HG02798 (cell line): ENCODE data around the gene DPPA2.
"Not testable (repeated sequence)": the region's sequence is repeated elsewhere in the genome, so short reads cannot be mapped to it uniquely, and the experiment has no call there.

ENCODE experiments used
- ATAC-seq: cut with Tn5 transposase; IDR thresholded peaks from one replicate; pipeline ENCODE4 v1.9.1; 2021; ENCODE audit warnings: mild to moderate bottlenecking; ENCODE audit not compliant: unreplicated experiment, poor library complexity

Gene DPPA2, protein sequence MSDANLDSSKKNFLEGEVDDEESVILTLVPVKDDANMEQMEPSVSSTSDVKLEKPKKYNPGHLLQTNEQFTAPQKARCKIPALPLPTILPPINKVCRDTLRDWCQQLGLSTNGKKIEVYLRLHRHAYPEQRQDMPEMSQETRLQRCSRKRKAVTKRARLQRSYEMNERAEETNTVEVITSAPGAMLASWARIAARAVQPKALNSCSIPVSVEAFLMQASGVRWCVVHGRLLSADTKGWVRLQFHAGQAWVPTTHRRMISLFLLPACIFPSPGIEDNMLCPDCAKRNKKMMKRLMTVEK

GRCh38 chr3:109316162-109316730 is at the start of gene DPPA2:
TSS of gene DPPA2 (minus strand) at chr3:109316517. CDS start at chr3:109314542, 1,975 bp downstream.
- no peak for ATAC-seq

DNA sequence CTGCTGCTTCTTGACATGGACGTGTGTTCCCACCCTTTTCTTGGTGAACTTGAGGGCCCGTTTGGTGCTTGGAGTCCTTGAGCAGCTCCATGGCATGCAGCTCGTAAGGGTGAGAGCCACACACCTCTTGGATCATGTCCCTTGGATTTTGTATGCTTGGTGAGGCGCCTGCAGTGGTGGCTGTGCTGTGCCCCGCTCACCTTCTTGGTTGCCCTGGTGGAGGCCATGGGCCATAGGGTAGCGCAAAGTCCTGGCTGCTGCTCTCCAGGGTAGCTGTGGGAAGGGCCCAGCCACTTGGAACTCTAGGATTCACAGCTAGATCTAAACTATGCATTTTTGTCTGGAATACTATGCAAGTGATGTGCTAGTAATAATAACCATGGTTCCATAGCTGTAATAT is 47.8 kb upstream of the DPPA2 start:
- ATAC-seq = no peak

DNA sequence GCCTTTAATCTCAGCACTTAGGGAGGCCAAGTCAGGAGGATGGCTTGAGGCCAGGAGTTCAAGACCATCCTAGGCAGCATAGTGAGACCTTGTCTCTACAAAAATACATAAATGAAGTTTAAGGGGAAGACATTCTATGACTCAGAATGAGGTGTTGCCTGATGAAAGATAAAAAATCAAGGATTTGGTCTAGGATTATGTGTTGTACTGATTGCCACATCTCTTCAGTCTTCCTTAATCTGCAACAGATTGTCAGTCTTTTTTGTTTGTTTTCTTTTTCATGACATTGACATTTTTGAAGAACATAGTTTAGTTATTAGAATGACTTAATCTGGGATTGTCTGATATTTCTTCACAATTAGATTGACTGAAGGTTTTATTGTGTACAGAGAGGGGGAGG is 47.3 kb upstream of the DPPA2 start:
- no peak for ATAC-seq

DNA sequence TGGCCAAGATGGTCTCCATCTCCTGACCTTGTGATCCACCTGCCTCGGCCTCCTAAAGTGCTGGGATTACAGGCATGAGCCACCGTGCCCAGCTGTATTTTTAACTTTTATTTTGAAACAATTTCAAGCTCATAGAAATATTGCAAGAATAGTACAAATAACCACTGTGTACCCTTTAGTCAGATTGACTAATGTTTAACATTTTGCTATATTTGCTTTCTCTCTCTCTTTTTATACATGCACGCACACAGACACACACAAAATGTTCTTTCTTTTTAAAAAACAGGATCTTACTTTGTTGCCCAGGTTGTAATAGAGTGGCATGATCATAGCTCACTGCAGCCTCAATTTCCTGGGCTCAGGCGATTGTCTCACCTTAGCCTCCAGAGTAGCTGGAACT is 46.5 kb upstream of the DPPA2 start:
- no peak for ATAC-seq

GRCh38 chr3:109358809-109359208 is 42.5 kb upstream of the DPPA2 start:
- ATAC-seq = not testable (repeated sequence)

- no peak for ATAC-seq
Observed at GRCh38 chr3:109356442-109357155, 40.3 kb upstream of the DPPA2 start.

- no peak for ATAC-seq
Observed at GRCh38 chr3:109355625-109356441, 39.5 kb upstream of the DPPA2 start.

DNA sequence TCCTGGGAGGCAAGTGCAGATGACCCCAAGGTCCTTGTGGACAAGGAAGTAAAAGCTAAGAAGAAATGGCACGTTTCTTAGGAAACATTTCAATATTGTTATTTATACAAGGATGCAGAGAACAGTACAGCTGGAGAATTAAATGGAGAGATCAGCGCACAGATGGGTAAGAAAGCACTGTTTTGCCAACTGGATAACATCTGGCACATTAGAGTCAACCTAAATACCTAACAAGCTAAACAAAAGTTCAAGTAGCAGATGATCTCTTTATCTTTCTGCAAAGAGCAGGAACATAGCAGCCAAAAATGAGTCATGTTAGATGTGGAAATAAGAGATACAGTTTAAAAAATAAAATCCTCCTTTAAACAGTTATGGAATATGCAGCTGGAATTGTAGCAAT is 36.7 kb upstream of the DPPA2 start:
- ATAC-seq = no peak

DNA sequence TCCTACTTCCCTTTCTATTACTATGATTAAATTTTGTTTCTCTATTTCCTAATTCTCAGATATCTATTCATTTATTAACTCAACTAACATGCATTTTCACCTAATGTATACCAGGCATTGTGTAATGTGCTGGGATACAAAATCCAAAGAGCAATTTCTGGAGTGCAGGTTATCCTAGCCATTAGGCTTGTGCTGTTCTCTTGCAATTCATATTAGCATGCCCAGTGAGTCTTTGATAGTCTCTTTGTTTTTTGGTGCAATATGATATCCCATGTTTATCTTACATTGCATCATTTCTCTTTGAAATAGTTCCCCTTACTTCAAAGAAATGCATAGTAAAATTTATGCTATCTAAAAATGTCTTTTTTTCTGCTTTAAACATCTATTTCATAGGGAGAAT is 34.9 kb upstream of the DPPA2 start:
- ATAC-seq = no peak

- no peak for ATAC-seq
Observed at GRCh38 chr3:109346770-109347295, 30.5 kb upstream of the DPPA2 start.

- no peak for ATAC-seq
Observed at GRCh38 chr3:109346099-109346498, 29.8 kb upstream of the DPPA2 start.

GRCh38 chr3:109339714-109340648 is 23.7 kb upstream of the DPPA2 start:
- no peak for ATAC-seq

- ATAC-seq = no peak
Observed at GRCh38 chr3:109339197-109339596, 22.9 kb upstream of the DPPA2 start.

DNA sequence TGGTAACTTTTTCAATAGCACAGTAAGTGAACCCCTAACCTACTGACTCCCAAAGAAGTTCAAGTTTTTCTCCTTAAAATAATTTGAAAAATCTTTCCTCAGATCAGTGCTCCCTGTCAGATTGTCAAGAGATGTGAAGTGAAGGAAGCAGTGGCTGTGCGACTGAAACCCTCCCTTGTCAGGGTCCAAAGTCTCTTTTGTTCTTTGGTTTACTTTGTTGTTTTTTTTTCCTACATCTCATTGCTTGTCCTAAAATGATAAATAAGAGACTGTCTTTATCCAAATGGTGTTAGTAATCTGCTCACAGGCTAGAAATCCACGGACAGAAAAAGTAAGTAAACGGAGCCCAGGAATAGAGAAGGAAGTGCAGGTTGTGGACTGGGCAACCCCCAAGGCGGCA is 22.0 kb upstream of the DPPA2 start:
- ATAC-seq = no peak

DNA sequence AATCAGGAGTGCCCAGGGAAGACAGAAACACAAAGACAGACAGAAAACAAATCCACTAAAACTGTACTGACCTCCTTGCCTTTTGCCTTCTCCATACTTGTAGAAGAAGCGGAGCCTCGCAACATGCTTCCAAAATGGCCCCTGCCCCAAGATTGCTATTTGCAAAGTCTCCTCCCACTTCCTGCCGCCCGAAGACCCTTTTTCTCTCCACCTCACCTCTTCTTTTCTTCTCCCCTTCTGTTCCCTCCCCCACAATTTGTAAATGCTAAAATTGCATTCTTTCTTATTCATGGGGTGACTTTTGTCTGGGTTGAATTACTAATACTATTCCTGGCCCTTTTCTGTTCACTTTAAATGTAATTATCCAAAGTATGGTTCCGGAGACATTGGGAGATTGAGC is 21.1 kb upstream of the DPPA2 start, which contains the start of gene DPPA4:
Gene DPPA4, minus strand, starts transcription at position 154 of the 400 bp plus-strand sequence. Its CDS starts 29 bp downstream, at position 125.
- ATAC-seq = no peak

GRCh38 chr3:109336291-109336861 is 20.1 kb upstream of the DPPA2 start:
- no peak for ATAC-seq

DNA sequence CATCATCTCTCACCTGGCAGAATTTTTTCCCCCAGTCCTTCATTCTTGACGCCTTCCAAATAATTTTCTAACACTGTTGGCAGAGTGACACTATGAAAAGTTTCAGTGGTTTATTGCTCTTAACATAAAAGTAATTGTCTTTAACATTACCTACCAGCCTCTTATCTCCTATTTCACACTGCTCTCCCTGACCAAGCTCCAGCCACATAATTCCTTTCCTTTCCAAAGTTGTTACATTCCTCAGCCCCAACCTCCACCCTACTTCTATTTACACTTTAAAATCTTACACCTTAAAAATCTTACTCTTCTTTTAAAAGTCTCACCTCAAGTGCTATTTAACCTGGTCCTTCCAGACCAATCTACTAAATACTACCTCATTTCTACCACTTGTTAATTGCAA is 18.3 kb upstream of the DPPA2 start:
- ATAC-seq = no peak

DNA sequence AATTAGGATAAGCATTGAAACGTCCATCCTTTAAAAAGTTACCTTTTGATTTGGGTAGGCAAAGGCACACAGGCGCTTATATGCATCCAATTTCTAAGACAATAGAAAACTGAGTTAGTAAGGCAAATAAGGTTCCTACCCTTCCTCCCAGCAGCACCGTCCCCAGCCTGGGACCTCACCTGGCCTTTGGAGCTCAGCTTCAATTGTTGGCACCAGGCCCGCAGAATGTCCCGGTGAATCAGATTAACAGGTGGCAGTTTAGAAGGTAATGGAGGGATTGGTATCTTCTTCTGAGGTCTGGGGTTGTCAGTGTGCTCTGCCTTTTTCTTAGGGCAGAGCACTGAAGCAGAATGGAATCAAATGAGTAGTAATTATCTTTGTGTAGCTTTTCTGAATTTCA is 15.4 kb upstream of the DPPA2 start:
- ATAC-seq = no peak

DNA sequence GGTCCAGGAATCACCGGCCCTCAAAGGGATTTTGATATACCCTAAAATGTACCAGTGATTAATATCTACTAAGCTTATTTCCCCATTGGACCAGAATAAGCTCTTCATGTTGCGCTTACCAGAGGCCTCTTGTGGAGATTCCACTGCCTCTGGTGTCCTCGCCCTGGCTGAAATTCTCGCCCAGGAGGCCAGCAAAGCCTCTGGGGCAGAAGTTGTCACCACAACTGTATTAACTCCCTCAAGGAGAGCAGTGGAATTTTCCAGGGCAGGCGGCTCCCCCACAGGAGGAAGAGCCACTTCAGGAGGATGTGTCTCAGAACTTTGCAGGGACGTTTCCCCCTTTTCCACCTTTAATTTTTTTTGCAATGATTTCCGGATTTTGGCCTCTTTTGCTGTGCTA is 14.1 kb upstream of the DPPA2 start:
- no peak for ATAC-seq
